ENCODE measurements around the gene GNB4.

Gene GNB4

GRCh38 chr3:179355996-179356395, 95.3 kb downstream of the GNB4 start:
- no peak for DNase-seq (ENCODE audit: low read depth in 2 of 2)

- no peak for DNase-seq (ENCODE audit: low read depth in 2 of 2)
Measured at GRCh38 chr3:179348325-179349013, 102.8 kb downstream of the GNB4 start.

DNA sequence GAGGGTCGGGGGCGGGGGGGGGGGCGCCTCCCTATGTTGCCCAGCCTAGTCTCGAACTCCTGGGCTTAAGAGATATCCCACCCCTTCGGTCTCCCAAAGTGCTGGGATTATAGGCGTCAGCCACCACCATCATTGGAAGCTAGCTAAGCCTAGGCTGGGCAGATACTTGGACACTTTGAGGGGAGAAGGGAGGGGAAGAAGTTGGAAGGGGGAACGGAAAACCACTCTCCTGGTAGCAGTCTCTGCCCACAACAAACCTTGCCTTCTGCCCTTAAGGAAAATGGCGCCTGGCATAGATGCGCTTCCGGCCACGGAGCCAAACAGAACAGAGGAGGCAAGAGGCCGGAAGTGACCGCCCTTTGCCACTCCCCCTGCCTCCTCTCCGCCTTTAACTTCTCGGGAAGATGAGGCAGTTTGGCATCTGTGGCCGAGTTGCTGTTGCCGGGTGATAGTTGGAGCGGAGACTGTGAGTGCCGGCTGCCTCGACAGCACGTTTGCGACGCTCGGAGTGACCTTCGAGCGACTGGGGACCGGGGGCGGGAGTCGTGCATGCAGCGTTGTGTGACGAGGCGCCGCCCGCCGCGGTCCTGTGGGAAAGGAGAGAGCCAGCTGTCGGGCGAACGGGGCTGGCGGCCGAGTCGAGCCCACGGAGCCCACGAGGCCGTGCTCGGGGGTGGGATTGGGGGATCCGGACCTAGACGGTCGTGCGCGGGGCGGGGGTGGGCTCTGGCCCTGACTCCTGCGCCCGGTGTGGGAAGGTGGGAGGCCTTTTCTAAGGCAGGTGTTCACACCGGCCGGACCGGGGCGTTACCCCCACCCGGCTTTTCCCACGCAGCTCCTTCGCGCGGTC, 103.7 kb downstream of the GNB4 start, which contains the start of gene MFN1:
TSS of gene MFN1 (plus strand) at position 365 of the 850 bp plus-strand sequence. CDS start 1,143 bp downstream, outside the sequence.
- peak; percentile 84 to 87 for DNase-seq (ENCODE audit: low read depth in 2 of 2)

Data from fibroblast of skin of left biceps (primary cell).